GM11168 (cell line): ENCODE data around the gene GLIS1.
"Not testable (repeated sequence)": the region's sequence is repeated elsewhere in the genome, so short reads cannot be mapped to it uniquely, and the experiment has no call there.

Experiments
- in situ Hi-C: fragments of 300-500 bp; cut with MboI; formaldehyde crosslinking; loops from one replicate; pipeline ENCODE4 v1.12.0; 2022; ENCODE audit warnings: low sequenced_read_pairs; ENCODE audit not compliant: unreplicated experiment

GLIS1 gene

DNA sequence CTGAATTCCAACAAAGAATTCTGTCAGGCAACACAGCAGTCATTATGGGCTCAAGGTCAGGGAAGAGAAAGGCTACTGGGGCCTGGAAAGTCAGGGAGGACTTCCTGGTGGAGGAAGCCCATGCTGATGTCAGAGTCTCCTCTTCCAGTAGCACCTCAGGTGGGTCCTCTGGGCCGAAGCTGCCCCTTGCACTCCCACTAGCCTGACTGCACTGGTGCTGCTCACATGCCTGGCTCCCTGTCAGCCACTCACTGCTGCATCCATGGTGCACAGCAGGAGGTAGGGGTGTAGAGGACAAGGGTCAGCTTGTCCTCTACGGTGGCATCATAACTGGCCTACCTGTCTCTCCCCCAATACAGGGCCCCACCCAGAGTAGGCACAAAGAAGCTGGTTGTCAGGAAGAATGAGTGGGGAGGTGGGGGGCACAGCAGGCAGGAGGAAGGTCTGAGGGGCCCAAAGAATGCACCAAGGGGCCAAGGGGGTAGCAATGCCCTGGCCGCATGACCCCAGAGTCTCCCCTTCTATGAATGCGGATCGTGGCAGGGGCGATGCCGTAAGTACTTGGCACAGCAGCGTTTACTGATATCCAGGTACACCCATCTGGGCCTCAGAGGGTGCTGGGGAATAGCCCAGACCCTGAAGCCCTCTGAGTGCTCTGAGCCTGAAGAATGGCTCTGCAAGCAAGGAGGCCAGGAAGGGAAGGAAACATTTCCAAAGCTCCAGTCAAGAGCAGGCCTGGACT is 80.3 kb downstream of the GLIS1 start:
- in situ Hi-C loops = no loop called here

- in situ Hi-C loops = no loop called here
Observed at GRCh38 chr1:53657891-53658396, 81.0 kb downstream of the GLIS1 start.

DNA sequence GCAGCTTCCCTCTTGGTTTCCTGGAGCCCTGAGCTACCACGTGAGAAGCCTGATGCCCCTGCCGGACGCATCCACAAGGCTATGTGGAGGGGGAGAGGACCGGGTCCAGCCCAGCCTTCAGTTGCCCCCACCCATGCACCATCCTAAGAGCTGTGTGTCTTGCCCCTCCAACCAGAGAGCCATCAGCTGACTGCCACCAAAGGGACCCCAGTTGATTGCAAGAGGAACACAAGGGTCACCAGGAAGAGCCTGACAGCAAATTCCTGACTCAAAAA is 81.5 kb downstream of the GLIS1 start:
- in situ Hi-C loops = no loop called here

DNA sequence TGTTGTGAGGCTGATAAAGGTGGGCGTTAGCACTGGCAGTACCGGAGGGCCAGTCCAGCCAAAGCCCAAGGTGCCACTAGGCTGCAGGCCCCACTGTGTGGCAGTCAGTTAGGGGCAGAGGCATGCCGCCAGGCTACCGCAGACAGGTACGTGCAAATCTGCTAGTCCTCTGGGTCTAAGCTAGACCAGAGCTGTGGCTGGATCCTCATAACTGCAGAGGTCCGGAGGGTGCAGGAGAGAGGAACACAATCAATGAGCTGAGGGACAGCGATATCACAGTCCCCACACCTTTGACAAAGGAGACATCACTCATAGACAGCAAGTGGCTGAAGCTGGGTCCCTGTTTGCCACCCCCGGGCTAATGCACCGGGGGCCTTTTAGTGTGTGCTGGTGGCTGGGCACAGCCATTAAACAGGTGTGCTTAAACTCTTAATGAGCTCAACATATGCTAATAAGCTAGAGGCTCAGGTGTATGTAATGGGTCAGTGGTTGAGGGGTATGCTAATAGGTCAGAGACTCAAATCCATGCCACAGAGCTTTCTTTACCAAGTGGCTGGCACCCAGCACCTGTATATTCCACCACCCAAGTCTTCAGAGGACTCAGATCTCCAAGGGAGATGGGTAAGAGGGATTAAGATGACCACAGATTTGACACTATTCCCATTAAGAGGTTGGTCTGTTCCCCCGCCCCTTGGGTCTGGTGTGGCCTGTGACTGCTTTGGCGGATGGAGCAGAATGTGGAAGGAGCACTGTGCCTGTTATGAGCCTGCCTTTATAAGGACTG is 82.0 kb downstream of the GLIS1 start:
- in situ Hi-C loops = no loop called here

DNA sequence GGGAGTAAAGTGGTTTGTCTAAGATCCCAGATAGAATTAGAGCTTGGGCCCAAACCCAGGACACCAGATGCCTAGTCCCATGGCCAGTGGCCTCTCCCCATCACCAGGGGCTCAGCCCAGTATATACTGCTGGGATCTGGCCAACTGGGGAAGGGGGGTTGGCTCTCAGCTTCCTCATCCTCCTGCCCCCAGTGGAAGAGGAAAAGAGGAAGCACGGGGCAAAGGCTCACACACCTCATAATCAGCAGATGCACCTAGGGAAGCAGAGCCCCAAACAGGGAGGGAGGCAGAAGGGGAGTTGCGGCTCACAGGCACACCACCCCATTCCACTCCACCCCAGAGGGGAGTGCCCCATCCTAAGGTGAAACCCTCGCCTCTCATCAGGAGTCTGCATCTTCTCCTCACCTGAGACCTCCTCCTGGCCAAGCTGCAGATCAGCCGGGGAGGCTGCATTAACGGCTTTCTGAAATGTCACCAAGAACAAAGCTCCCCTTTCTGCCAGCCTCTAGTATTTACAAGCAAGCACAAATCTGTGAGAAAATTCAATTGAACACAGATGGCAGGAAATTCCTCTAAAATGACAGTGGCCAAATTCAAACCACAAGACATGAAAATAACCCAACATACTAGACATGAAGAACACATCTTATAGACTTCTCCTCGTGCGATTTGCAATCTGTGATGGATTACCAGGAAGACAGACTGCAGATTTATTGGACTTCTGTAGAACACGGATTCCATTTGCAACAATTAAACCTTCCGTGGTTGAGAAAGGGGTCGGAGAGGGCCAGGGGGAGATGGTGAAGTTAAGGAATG is 82.8 kb downstream of the GLIS1 start:
- in situ Hi-C loops = no loop called here

- in situ Hi-C loops = no loop called here
Observed at GRCh38 chr1:53654216-53655210, 84.5 kb downstream of the GLIS1 start.

- in situ Hi-C loops = no loop called here
Observed at GRCh38 chr1:53653631-53654030, 85.3 kb downstream of the GLIS1 start.

DNA sequence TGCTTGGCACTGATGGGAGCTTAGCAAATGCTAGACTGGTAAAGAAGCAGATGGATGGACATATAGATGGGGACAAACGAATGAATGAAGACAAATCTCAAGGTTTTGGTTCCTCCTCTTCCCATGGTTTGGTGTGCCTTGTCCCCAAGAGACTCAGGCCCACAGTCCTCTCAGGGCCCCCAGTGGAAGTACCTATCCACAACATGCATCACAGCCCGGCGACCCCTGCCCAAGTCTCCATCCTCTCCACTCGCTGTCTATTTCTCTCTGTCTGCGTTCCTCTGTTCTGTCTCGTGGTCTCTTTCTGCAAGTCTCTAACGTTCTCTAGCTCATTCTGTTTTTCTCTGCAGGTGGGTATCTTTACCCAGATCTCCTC is 85.8 kb downstream of the GLIS1 start:
- in situ Hi-C loops = no loop called here

DNA sequence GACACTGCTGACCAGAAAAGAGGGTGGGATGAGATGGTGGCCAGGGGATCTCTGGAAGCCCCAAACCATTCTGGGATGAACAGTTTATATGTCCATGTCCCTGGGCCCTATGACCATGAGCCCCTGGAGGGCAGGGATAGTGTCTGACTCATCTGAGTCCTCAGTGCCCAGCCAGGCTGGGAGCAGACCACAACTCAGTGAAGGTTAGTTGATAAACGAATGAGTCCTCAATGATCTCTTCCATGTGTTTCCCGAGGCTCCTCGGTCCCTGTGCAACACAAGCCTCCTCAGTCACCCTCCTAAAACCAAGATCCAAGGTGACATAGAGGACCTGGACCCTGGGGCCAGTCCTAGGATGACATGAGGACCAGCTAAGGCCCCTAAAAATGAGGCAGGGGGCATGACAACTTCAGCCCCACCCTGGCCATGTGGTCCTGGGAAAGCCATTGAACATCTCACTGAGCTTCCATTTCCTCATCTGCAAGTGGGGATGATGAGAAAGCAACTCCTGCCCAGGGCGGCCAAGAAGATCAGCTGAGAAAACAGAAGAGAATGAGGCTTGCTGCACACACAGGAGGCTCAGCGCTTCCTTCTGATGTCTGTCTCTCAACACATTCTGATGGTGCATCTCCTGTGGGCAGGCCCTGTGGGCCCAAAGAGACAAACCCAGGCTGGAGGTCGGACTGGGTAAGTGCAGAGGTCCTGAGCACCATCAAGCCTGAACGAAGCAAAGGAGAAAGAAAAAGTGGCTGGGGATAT is 86.3 kb downstream of the GLIS1 start:
- in situ Hi-C loops = no loop called here

- in situ Hi-C loops = no loop called here
Observed at GRCh38 chr1:53651356-53651755, 87.6 kb downstream of the GLIS1 start.

DNA sequence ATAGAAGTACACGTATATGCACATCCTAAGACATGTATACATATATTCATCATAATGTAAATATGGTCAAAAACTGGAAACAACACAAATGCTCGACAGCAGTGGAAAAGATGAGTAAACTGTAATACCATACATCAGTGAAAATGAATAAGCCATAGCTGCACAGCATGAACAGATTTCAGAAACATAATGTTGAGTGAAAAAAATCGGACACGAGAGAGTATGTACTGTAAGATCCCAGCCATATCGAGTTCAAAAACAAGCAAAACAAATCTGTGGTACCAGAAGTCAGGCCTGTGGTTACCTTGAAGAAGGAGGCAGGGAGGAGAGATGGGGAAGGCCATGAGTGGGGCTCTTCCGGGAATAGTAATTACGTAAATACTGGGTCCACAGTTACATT is 90.4 kb downstream of the GLIS1 start:
- in situ Hi-C loops = no loop called here

DNA sequence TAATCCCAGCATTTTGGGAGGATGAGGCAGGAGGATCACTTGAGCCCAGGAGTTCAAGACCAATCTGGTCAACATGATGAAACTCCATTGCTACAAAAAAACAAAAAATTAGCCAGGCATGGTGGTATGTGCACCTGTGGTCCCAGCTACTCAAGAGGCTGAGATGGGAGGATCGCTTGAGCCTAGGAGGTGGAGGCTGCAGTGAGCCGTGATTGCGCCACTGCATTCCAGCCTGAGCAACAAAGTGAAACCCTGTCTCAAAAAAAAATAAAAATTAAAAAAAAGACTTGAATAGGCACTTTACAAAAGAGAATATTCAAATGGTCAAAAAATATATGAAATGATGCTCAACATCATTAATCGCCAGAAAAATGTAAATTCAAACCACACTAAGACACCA is 91.0 kb downstream of the GLIS1 start:
- in situ Hi-C loops = not testable (repeated sequence)

GRCh38 chr1:53646732-53647131 is 92.2 kb downstream of the GLIS1 start:
- in situ Hi-C loops = no loop called here

DNA sequence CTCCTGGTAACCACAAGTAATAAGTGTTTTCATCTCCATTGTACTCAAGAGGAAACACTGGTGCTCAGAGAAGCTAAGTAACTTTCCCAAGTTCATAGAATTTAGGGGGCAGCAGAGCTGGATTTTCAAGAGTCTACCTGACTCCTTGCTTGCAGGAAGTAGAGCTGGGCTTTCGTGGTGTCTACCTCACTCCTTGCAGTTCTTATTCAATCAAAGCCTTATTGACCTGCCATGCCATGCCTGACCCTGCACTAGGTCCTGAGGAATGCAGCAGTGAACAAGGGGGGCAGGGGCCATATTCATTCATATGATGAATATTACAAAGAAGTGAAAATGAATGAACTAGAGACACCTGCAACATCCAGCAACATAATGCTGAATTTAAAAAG is 93.3 kb downstream of the GLIS1 start:
- in situ Hi-C loops = no loop called here

- in situ Hi-C loops = no loop called here
Observed at GRCh38 chr1:53644909-53645689, 93.9 kb downstream of the GLIS1 start.

DNA sequence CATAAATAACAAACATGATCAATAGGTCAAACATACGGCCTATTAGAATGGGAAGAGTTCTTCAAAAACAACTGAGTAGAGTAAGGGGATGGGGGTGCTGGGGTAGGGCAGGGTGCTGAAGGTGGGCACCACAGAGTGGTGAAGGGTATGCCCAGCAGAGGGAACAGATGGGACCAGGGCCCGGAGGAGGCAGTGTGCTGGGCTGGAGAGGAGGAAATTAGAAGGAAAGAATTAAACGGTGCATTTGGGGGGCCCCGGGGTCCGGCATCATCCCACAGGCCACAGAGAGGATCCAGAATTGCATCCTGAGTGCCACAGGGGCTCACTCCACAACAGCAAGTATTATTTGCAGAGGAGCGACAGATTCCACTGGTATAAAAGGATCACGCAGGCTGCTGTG is 94.5 kb downstream of the GLIS1 start:
- in situ Hi-C loops = no loop called here

- in situ Hi-C loops = no loop called here
Observed at GRCh38 chr1:53643881-53644390, 95.0 kb downstream of the GLIS1 start.
